Psoas muscle (tissue), 8 donors: Measurements from ENCODE around the gene COQ8A. TPM values are rescaled to one million over a fixed set of nuclear protein-coding genes. Genes with fewer than 3 reads are reported as not detected.
"Not testable (repeated sequence)": the region's sequence is repeated elsewhere in the genome, so short reads cannot be mapped to it uniquely, and the experiment has no call there.

ENCODE experiments used
- ATAC-seq, 4 donors: fragments of 200-7000 bp; cut with Tn5 transposase; one replicate each; pipeline ENCODE4 v1.9.1; 2020; ENCODE audit warnings: moderate library complexity in 3 of 4, mild to moderate bottlenecking in 2 of 4
- DNase-seq, 2 donors: peaks; one replicate each; pipeline ENCODE4 v3.0.0-alpha.2; 2020
- H3K27ac ChIP-seq: fragments of 200-600 bp; one replicate; pipeline ENCODE4 v1.8.0; 2022
- H3K27me3 ChIP-seq, 3 donors: fragments of 200-600 bp in 1 of 3; one replicate each; pipeline versions ENCODE4 v1.6.1 to v1.8.0; 2013 to 2022; ENCODE audit warnings: low read length in 2 of 3, mild to moderate bottlenecking in 2 of 3, moderate library complexity in 1 of 3; ENCODE audit not compliant: insufficient read depth in 3 of 3
- H3K36me3 ChIP-seq, 2 donors: fragments of 200-600 bp in 1 of 2; one replicate each; pipeline versions ENCODE4 v1.6.1 to v1.8.0; 2013 to 2022; ENCODE audit warnings: low read depth in 1 of 2, mild to moderate bottlenecking in 1 of 2, moderate library complexity in 1 of 2; ENCODE audit not compliant: insufficient read depth in 1 of 2
- H3K4me1 ChIP-seq: fragments of 200-600 bp; one replicate; pipeline ENCODE4 v1.8.0; 2022
- H3K4me3 ChIP-seq: fragments of 200-600 bp; one replicate; pipeline ENCODE4 v1.8.0; 2022; ENCODE audit warnings: mild to moderate bottlenecking
- H3K9me3 ChIP-seq: fragments of 200-600 bp; one replicate; pipeline ENCODE4 v1.8.0; 2022
- CTCF ChIP-seq: fragments of 200-600 bp; IDR thresholded peaks from one replicate; pipeline ENCODE4 v1.8.0; 2022; ENCODE audit warnings: antibody characterized with exemption
- WGBS, 3 donors: extraction: QIAGEN DNeasy Blood & Tissue Kit; methylation state at CpG; one replicate each; pipeline versions ENCODE4 v1.1.6 to v1.1.7; 2013; 5-methylcytosine and 5-hydroxymethylcytosine counted together
- intact Hi-C, 2 donors: fragments of 100-400 bp; cut with DNase I; formaldehyde crosslinking; loops; one replicate each; pipeline versions ENCODE4 v1.11.0 to v1.14.2; 2022
- polyA plus RNA-seq, 3 donors: library from polyadenylated mRNA; stranded (reverse); fragments of 200-250 nt; gene quantifications; one replicate each; pipeline ENCODE4 v1.2.3, GENCODE V29; 2013
- total RNA-seq, 4 donors: library from RNA; stranded (reverse); fragmentation: NEBNext Ultra II Directional in 2 of 4; extraction: Animal tissue kit (Norgen Biotek cat#: 25700) in 2 of 4; gene quantifications; one replicate each; pipeline versions ENCODE4 v1.2.1 to v1.2.4, GENCODE V29; 2021 to 2023
- donor health status: healthy with polysubstance abuse.
- donor health status: DM: no; HTN: no; CAD: no; lungs with moderate emphysema.
- donor health status: Bipolar disorder and iron deficiency.
- donor health status: healthy.
- donor health status: DM: yes; HTN: yes; CAD: no.
- donor health status: DM: no; HTN: no; CAD: no.
- donor health status: DM: no; HTN: no; CAD: no.
- donor health status: DM: yes; HTN: yes; CAD: no.

Gene COQ8A
- total and polyA plus RNA-seq, 7 donors, result 134 to 1,432 (median 726) TPM

- intact Hi-C loops, result no loop called here
- TF ChIP-seq CTCF, result no peak
- Histone ChIP-seq H3K4me3 (no peak overlapping the region), H3K27me3 (no peaks in the 10 kb centered on the region), H3K36me3 (peaks cover 0 to 27% of the 10 kb centered on the region in 2 donors), H3K4me1 (peaks cover 56% of the 10 kb centered on the region), H3K27ac (peak overlapping the region; percentile 97), H3K9me3 (no peaks in the 10 kb centered on the region)
- ATAC-seq, result no peak
- 86 to 88% (median 88%) methylated on average over 6 of the region's 6 CpGs for WGBS, 3 donors
- no peak for DNase-seq
Observed at GRCh38 chr1:226954337-226954736, 14.2 kb downstream of the COQ8A start.

DNA sequence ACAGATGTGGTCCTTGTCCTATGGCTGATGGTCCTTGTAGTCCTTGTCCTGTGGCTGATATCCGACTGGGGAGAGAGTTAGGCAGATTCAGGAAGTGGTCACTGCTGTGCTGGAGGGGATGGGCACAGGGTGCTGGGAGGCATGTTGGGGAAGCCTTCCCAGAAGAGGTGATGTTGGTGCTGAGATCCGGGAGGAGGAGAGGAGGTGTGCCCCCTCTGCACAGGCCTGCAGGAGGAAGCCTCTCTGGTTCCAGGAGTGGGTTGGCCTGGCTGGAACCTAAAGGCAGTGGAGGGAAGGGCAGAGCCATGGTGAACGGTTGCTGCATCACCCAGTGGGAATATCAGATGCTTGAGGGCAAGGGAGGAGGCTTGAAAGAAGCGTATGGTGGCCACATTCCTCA is 14.7 kb downstream of the COQ8A start:
- Histone ChIP-seq H3K4me1 (peaks cover 52% of the 10 kb centered on the region), H3K4me3 (no peak overlapping the region), H3K36me3 (peaks cover 0 to 23% of the 10 kb centered on the region in 2 donors), H3K27me3 (no peaks in the 10 kb centered on the region), H3K9me3 (no peaks in the 10 kb centered on the region), H3K27ac (peak overlapping the region; percentile 97)
- WGBS, 3 donors, result 72 to 78% (median 75%) methylated on average over 4 of the region's 4 CpGs
- ATAC-seq (no peak), DNase-seq (no peak)
- TF ChIP-seq CTCF, result no peak
- intact Hi-C loops, result no loop called here

DNA sequence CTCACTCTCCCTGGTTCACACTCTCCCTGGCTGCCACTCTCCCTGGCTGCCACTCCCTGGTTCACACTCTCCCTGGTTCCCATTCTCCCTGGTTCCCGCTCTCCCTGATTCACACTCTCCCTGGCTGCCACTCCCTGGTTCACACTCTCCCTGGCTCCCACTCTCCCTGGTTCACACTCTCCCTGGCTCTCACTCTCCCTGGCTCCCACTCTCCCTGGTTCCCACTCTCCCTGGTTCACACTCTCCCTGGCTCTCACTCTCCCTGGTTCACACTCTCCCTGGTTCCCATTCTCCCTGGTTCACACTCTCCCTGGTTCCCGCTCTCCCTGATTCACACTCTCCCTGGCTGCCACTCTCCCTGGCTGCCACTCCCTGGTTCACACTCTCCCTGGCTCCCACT is 15.8 kb downstream of the COQ8A start:
- Histone ChIP-seq H3K4me1 (peaks cover 41% of the 10 kb centered on the region), H3K36me3 (peaks cover 0 to 17% of the 10 kb centered on the region in 2 donors)
- 96 to 100% (median 97%) methylated on average over 2 of the region's 2 CpGs for WGBS, 3 donors
- H3K4me3 ChIP-seq, H3K27ac ChIP-seq, H3K9me3 ChIP-seq, H3K27me3 ChIP-seq, DNase-seq, intact Hi-C loops, ATAC-seq: not testable (repeated sequence)

DNA sequence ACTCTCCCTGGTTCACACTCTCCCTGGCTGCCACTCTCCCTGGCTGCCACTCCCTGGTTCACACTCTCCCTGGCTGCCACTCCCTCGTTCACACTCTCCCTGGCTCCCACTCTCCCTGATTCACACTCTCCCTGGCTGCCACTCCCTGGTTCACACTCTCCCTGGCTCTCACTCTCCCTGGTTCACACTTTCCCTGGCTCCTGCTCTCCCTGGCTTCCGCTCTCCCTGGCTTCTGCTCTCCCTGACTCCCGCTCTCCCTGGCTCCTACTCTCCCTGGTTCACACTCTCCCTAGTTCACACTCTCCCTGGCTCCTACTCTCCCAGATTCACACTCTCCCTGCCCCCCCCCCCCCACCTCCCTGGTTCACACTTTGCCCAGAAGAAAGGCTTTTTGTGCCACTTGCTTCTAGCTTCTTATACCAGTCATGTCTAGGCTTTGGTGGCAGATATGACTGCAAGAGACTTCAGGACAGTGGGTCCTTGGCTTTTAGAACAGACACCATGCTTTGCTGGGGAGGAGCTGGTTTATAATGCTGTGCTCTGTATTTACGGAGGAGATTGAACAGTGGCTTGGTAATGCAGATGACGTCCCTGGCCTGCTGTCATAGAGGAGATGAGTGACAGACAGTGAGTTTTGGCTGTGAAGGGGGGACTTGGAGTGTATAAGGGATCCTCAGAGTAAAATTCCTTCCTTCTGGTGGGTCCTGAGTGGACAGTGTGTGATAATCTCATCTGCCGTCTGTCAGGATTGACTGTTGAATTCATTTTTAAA is 17.0 kb downstream of the COQ8A start:
- ATAC-seq (peak; percentile 23 to 71 (median 30)), DNase-seq (no peak)
- intact Hi-C loops, result no loop called here
- no peaks in the 10 kb centered on the region for H3K27me3 ChIP-seq
- peak overlapping the region; percentile 81 for H3K27ac ChIP-seq
- H3K36me3 ChIP-seq, result peaks cover 0 to 26% of the 10 kb centered on the region in 2 donors
- no peaks in the 10 kb centered on the region for H3K9me3 ChIP-seq
- H3K4me3 ChIP-seq, result peak overlapping the region; percentile 14
- WGBS, 3 donors, result 44 to 78% (median 52%) methylated on average over 6 of the region's 6 CpGs
- H3K4me1 ChIP-seq, result peaks cover 37% of the 10 kb centered on the region
- TF ChIP-seq CTCF, result no peak

DNA sequence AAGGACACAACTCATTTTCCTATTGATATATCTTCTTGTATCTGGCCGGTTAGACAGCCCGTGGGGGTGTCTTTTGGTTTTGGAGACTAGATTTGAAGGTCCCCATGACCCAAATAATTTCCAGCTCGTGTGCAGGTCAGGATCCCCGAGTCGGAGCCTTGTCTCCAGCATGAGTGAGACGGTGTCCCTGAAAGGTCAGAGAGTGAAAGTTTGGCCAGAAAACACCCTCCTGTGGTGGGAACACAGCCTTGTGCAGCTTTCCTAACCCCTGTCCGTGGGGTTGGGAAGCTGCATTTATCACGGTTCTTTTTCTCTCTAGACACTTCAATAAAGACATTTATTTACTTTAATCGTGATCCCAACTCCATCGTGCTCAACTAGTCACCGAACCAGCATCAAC is 17.6 kb downstream of the COQ8A start:
- no peaks in the 10 kb centered on the region for H3K27me3 ChIP-seq
- TF ChIP-seq CTCF, result no peak
- 47 to 62% (median 49%) methylated on average over 11 of the region's 11 CpGs for WGBS, 3 donors
- intact Hi-C loops, result no loop called here
- no peaks in the 10 kb centered on the region for H3K9me3 ChIP-seq
- peak overlapping the region; percentile 81 for H3K27ac ChIP-seq
- DNase-seq (no peak), ATAC-seq (peak in 3 of 4 donors; percentile 28 to 58 (median 38))
- H3K4me3 ChIP-seq, result peak overlapping the region; percentile 14
- H3K4me1 ChIP-seq, result peaks cover 39% of the 10 kb centered on the region
- H3K36me3 ChIP-seq, result peaks cover 0 to 32% of the 10 kb centered on the region in 2 donors
